Choroid plexus epithelial cell (primary cell): ENCODE data around the gene TMEM91.

Experiments
- DNase-seq: peaks from one replicate; pipeline ENCODE4 v3.0.0-alpha.2; 2010; ENCODE audit warnings: low read depth
- H3K4me3 ChIP-seq: 2 replicates; pipeline ENCODE4 v1.5.1; 2011; ENCODE audit warnings: low read depth, mild to moderate bottlenecking, control low read depth, low read length, moderate library complexity
- CTCF ChIP-seq: conservative IDR thresholded peaks from 2 replicates; pipeline ENCODE4 v1.5.1; 2011; ENCODE audit warnings: low read depth, mild to moderate bottlenecking, control low read depth, inconsistent platforms, low read length, moderate library complexity

Gene TMEM91

GRCh38 chr19:41415154-41415571 is 38.8 kb downstream of the TMEM91 start:
- DNase-seq, result no peak
- no peak for TF ChIP-seq CTCF
- H3K4me3 ChIP-seq, result no peak overlapping the region

DNA sequence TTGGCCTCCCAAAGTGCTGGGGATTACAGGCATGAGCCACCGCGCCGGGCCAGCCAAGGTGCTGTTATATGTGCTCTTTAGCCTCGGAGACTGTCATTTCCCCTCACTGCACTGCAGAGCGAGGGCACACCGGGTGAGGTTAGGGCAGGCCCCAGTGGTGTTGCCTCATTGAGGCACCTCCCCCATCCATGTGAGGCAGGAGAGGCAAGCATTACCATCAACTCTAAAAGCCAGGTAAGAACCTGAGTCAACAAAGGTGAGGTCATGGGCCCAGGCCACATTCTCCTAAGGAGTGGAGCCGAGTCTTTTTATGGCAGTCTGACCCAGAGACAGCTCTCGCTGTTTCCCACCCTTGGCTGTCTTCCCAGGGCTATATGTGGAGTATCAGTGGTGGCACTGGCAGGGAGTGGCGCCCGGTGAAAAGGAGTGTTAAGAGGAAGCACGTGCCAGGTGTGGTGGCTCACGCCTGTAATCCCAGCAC is 39.9 kb downstream of the TMEM91 start:
- no peak overlapping the region for H3K4me3 ChIP-seq
- no peak for DNase-seq
- TF ChIP-seq CTCF, result no peak

DNA sequence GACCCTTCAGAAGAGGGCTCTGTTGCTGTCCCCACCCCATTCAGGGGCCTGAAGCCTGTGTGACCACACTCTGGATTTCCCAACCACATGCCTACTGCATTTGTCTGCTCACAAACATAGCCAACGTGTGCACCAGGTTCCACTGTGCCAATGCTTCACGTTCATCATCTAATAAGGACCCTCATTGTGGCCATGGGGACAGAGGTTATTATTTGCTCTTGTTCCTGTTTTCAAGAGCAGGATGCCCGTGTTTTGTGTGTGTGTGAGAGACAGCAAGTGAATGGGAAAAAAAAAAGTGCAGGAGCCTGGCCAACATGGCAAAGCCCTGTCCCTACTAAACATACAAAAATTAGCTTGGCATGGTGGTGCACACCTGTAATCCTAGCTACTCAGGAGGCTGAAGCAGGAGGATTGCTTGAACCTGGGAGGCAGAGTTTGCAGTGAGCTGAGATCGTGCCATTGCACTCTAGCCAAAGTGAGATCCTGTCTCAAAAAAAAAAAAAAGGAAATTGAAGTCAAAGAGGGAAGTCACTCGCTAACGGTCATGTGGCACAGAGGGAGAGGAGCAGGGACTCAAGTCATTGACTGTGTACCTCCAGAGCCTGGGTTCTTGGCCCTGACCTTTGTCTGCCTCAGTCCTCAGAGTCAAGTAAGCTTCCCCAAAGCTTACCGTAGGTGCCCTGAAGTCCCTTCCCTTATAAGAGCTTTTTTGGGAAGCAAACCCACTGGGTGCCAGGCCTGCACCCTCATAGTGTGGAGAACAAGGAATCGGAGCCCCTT is 44.0 kb downstream of the TMEM91 start:
- DNase-seq, result no peak
- no peak for TF ChIP-seq CTCF
- no peak overlapping the region for H3K4me3 ChIP-seq

- DNase-seq, result no peak
- H3K4me3 ChIP-seq, result no peak overlapping the region
- TF ChIP-seq CTCF, result no peak
Measured at GRCh38 chr19:41421314-41421713, 45.0 kb downstream of the TMEM91 start.

- TF ChIP-seq CTCF, result no peak
- H3K4me3 ChIP-seq, result no peak overlapping the region
- DNase-seq, result no peak
Measured at GRCh38 chr19:41421973-41422372, 45.6 kb downstream of the TMEM91 start.

- DNase-seq, result no peak
- H3K4me3 ChIP-seq, result no peak overlapping the region
- no peak for TF ChIP-seq CTCF
Measured at GRCh38 chr19:41422456-41422855, 46.1 kb downstream of the TMEM91 start.

GRCh38 chr19:41422955-41423354 is 46.6 kb downstream of the TMEM91 start:
- H3K4me3 ChIP-seq, result no peak overlapping the region
- no peak for DNase-seq
- TF ChIP-seq CTCF, result no peak
